ENCODE results near the gene BCAR1. TPM values are rescaled to one million over a fixed set of nuclear protein-coding genes. Genes with fewer than 3 reads are reported as not detected.

The BCAR1 gene
- total and polyA plus RNA-seq, 2 of the 13 experiments (the other 11 are each of a cell fraction or from before 2014, with no cell fraction given) = 48.1 to 51.7 TPM

GRCh38 chr16:75229172-75230031 is 22.0 kb downstream of the BCAR1 start:
- H3K9me3 ChIP-seq (ENCODE audit: low read length) = no peaks in the 10 kb centered on the region
- H3K4me3 ChIP-seq (replicated peaks in 1 of 3; ENCODE audit: insufficient read depth in 1 of 3, low read depth in 2 of 3, low read length in 3 of 3) = no peak overlapping the region
- WGBS (ENCODE audit: low lambda C conversion rate) = 96% methylated on average over 19 of the region's 48 CpGs
- BruUV-seq (replicated peaks) = no TSS peak
- CTCF ChIA-PET (ENCODE audit: low intra/inter-chr PET ratio, low total read pairs) = no interaction called here
- H3K9ac ChIP-seq (ENCODE audit: insufficient read depth, low read depth, low read length) = no peak overlapping the region
- H3K27me3 ChIP-seq (ENCODE audit: control insufficient read depth in 1 of 2, insufficient read depth in 2 of 2, low read length in 2 of 2) = peaks cover 9 to 12% of the 10 kb centered on the region in 2 experiments
- POLR2A ChIA-PET = interaction anchor here (1.4 kb wide), 1 partner anchor 16 kb away, joined by 4 read pairs; no protein-coding TSS in a partner anchor
- no peak for FAIRE-seq
- H2AFZ ChIP-seq (ENCODE audit: low read length) = no peak overlapping the region
- no peak for DNase-seq (ENCODE audit: low spot score)
- in situ Hi-C loops (cut with HindIII; ENCODE audit: extremely low pct_ligation_motif_present, low pct_unique_long_range_greater_than_20kb) = no loop called here
- H3K4me1 ChIP-seq (ENCODE audit: insufficient read depth, low read length) = peaks cover 13% of the 10 kb centered on the region
- H3K79me2 ChIP-seq (ENCODE audit: insufficient read depth, low read length) = no peaks in the 10 kb centered on the region
- H3K27ac ChIP-seq (ENCODE audit: extremely low read length, insufficient read depth, low read length) = no peak overlapping the region
- intact Hi-C loops (cut with micrococcal nuclease; ENCODE audit: unreplicated experiment) = loop anchor here (5.0 kb wide), 1 partner anchor 32 kb away; no protein-coding TSS in a partner anchor
- peaks cover 1% of the 10 kb centered on the region; the same call in 1 of the 2 replicates for H4K20me1 ChIP-seq (ENCODE audit: insufficient read depth, low read length)
- TF ChIP-seq ZC3H13 (CRISPR knock-in tag; IDR thresholded peaks at IDR 0.05) = peak; percentile 23; the same call in 1 of the 2 replicates
- TF ChIP-seq AGO2 (optimal IDR thresholded peaks at IDR 0.05; ENCODE audit: low read depth, low read length) = peak; percentile 98
- no peak for TF ChIP-seq TERF1 (CRISPR knock-in tag; IDR thresholded peaks at IDR 0.05)
- TF ChIP-seq FOXP1 (IDR thresholded peaks at IDR 0.05) = no peak
- no peak for TF ChIP-seq FOXP1 (CRISPR knock-in tag; IDR thresholded peaks at IDR 0.05)
- TF ChIP-seq CENPT (CRISPR knock-in tag; IDR thresholded peaks at IDR 0.05; ENCODE audit: low read depth) = 0 out of 2 replicates have a peak, but pooled peaks have one; percentile 36
- TF ChIP-seq RBFOX2 (IDR thresholded peaks at IDR 0.05; ENCODE audit: low read depth, low read length) = peak; percentile 45; the same call in 1 of the 2 replicates
- no peak for TF ChIP-seq ZNF83 (CRISPR knock-in tag; IDR thresholded peaks at IDR 0.05; ENCODE audit: borderline replicate concordance)
- TF ChIP-seq ZNF687 (CRISPR knock-in tag; IDR thresholded peaks at IDR 0.05) = peak; percentile 30
- no peak for TF ChIP-seq ETS1 (CRISPR knock-in tag; IDR thresholded peaks at IDR 0.05)
- TF ChIP-seq ZBTB33 (CRISPR knock-in tag; IDR thresholded peaks at IDR 0.05) = 0 out of 2 replicates have a peak, but pooled peaks have one; percentile 8
- peak; percentile 32; the same call in 1 of the 2 replicates for TF ChIP-seq ZBTB38 (CRISPR knock-in tag; IDR thresholded peaks at IDR 0.05)
- TF ChIP-seq EED (CRISPR knock-in tag; IDR thresholded peaks at IDR 0.05) = 0 out of 2 replicates have a peak, but pooled peaks have one; percentile 29
- 0 out of 2 replicates have a peak, but pooled peaks have one; percentile 2 for TF ChIP-seq ZFX (CRISPR knock-in tag; IDR thresholded peaks at IDR 0.05; ENCODE audit: low read depth)
- H3K36me3 ChIP-seq (replicated peaks in 1 of 2; ENCODE audit: control insufficient read depth in 1 of 2, insufficient read depth in 2 of 2, low read length in 2 of 2) = peaks cover 21 to 37% of the 10 kb centered on the region in 2 experiments
- no peak overlapping the region for H3K4me2 ChIP-seq (ENCODE audit: low read depth, low read length)
- ATAC-seq = no peak

All from HepG2 (cell line).